Activated T-helper 17 cell treated with anti-CD3 and anti-CD28 coated beads, Interleukin-2, amount 50 U/mL, for 72 hours (primary cell): ENCODE data around the gene CCDC33. TPM values are rescaled to one million over a fixed set of nuclear protein-coding genes. Genes with fewer than 3 reads are reported as not detected.

ENCODE experiments used
- ATAC-seq: fragments of 150-1000 bp; cut with Tn5 transposase; replicated peaks from 2 replicates; pipeline ENCODE4 v1.10.0; 2021; ENCODE audit warnings: mild to moderate bottlenecking, moderate library complexity
- H3K27ac Mint-ChIP-seq: one replicate; pipeline ENCODE4 v1.8.0; 2022; ENCODE audit warnings: mixed read lengths
- H3K27me3 Mint-ChIP-seq: one replicate; pipeline ENCODE4 v1.8.0; 2022; ENCODE audit warnings: mixed read lengths
- H3K36me3 Mint-ChIP-seq: one replicate; pipeline ENCODE4 v1.8.0; 2022; ENCODE audit warnings: low read depth, mild to moderate bottlenecking, mixed read lengths
- H3K4me1 Mint-ChIP-seq: one replicate; pipeline ENCODE4 v1.8.0; 2022; ENCODE audit warnings: mixed read lengths
- H3K4me3 Mint-ChIP-seq: one replicate; pipeline ENCODE4 v1.8.0; 2022; ENCODE audit warnings: mild to moderate bottlenecking, mixed read lengths
- H3K9me3 Mint-ChIP-seq: one replicate; pipeline ENCODE4 v1.8.0; 2022; ENCODE audit warnings: mixed read lengths
- total RNA-seq, 2 donors: library from RNA; stranded (reverse); gene quantifications; one replicate each; pipeline ENCODE4 v1.2.3, GENCODE V29; 2022

Gene CCDC33
- total RNA-seq, 2 donors from 2014 or later: not detected

GRCh38 chr15:74214324-74215021 lies 21.7 kb upstream of the CCDC33 start:
- Mint-ChIP-seq H3K9me3 (no peaks in the 10 kb centered on the region), H3K4me3 (no peak overlapping the region), H3K27ac (no peak overlapping the region), H3K27me3 (peaks cover 21% of the 10 kb centered on the region), H3K4me1 (no peaks in the 10 kb centered on the region), H3K36me3 (no peaks in the 10 kb centered on the region)
- no peak for ATAC-seq

DNA sequence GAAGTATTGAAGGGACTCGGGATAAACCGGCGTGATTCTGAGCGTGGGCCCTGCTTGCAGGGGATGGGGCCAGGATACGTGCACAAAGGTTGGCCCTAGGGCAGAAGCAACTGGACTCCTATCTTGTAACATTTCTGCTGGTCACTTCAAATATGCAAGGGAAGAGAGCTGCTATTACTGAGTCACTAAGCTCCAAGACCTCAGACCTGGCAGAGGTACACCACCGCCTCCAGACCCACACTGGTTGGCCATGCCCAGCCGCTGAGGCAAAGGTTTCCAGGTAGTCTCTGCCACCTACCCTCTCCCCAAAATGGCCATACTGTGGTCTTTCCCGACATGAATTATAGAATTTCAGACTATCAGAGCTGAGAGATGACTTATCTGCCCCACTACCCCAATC lies 20.2 kb upstream of the CCDC33 start:
- Mint-ChIP-seq H3K27ac (no peak overlapping the region), H3K36me3 (no peaks in the 10 kb centered on the region)

DNA sequence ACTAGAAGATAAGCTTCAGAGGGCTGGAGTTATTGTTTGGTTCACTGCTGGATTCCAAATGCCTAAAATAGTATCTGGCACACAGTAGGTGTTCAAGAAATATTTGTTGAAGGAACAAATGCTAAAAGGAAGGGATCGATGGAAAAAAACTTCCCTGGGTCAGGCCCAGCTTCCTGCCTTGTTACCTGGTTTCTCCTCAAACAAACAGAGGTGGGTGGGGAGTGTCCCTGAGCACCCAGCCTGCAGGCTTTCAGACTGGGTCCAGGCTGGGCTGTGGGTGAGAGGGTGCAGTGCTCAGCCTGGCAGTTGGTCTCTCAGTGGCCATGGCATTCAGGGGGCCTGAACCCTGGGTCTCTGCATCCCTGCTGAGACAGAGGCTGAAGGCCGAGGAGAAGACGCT lies 19.2 kb upstream of the CCDC33 start:
- no peaks in the 10 kb centered on the region for H3K4me1 Mint-ChIP-seq
- no peaks in the 10 kb centered on the region for H3K9me3 Mint-ChIP-seq
- no peak overlapping the region for H3K4me3 Mint-ChIP-seq
- no peak for ATAC-seq
- no peak overlapping the region for H3K27ac Mint-ChIP-seq
- no peaks in the 10 kb centered on the region for H3K36me3 Mint-ChIP-seq
- H3K27me3 Mint-ChIP-seq: peaks cover 34% of the 10 kb centered on the region

More for the DNA sequence above, 20.2 kb upstream of the CCDC33 start:
- Mint-ChIP-seq H3K4me1 (no peaks in the 10 kb centered on the region), H3K27me3 (peaks cover 31% of the 10 kb centered on the region), H3K9me3 (no peaks in the 10 kb centered on the region), H3K4me3 (no peak overlapping the region)
- ATAC-seq: no peak

DNA sequence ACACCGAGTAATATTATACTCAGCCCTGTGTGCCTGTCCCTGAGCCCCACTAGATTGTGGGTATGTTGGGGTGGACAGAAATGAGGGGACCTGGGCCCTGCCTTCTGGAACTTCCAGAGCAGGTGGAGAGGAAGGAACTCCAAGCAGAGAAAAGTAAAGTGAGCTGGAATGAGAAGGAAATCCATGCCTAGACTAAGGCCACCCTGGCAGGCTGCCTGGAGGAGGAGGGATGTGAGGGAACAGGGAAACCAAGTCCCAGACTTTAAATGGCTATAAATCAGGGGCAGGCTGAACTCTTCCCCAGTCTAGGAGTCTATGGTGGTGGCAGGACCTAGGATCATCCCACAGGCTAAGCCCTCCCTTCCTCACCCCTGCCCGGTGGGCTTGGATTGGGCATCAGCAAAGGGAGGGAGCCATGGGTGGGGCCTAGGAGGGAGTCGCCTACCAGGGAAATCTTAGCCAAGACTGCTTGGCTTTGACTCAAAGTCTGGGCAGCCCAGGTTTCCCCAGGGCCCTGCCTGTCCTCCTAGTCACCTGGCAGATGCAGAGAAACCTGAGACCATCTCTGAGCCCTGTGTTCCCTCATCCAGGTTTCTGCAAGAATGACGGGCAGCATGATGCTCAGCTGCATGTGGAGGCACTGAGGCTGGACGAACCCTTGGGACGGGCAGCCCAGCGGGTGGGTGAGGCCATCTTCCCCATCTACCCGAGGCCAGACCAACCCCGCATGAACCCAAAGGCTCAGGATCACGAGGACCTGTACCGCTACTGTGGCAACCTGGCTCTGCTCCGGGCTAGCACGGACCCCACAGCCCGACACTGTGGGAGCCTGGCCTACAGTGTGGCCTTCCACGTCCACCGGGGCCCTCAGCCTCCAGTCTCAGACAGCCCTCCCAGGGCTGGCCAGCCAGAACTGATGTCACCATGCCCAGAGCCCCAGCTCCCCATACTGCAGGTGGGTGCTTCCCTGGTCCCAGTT lies 17.9 kb upstream of the CCDC33 start:
- Mint-ChIP-seq H3K27me3 (peaks cover 38% of the 10 kb centered on the region), H3K36me3 (no peaks in the 10 kb centered on the region), H3K4me3 (no peak overlapping the region), H3K9me3 (no peaks in the 10 kb centered on the region), H3K4me1 (no peaks in the 10 kb centered on the region), H3K27ac (no peak overlapping the region)
- ATAC-seq: no peak

- H3K36me3 Mint-ChIP-seq: no peaks in the 10 kb centered on the region
- no peak overlapping the region for H3K4me3 Mint-ChIP-seq
- no peaks in the 10 kb centered on the region for H3K9me3 Mint-ChIP-seq
- ATAC-seq: no peak
- H3K4me1 Mint-ChIP-seq: no peaks in the 10 kb centered on the region
- peaks cover 43% of the 10 kb centered on the region for H3K27me3 Mint-ChIP-seq
- H3K27ac Mint-ChIP-seq: no peak overlapping the region
These were observed 15.5 kb upstream of the CCDC33 start for GRCh38 chr15:74220475-74221248.

DNA sequence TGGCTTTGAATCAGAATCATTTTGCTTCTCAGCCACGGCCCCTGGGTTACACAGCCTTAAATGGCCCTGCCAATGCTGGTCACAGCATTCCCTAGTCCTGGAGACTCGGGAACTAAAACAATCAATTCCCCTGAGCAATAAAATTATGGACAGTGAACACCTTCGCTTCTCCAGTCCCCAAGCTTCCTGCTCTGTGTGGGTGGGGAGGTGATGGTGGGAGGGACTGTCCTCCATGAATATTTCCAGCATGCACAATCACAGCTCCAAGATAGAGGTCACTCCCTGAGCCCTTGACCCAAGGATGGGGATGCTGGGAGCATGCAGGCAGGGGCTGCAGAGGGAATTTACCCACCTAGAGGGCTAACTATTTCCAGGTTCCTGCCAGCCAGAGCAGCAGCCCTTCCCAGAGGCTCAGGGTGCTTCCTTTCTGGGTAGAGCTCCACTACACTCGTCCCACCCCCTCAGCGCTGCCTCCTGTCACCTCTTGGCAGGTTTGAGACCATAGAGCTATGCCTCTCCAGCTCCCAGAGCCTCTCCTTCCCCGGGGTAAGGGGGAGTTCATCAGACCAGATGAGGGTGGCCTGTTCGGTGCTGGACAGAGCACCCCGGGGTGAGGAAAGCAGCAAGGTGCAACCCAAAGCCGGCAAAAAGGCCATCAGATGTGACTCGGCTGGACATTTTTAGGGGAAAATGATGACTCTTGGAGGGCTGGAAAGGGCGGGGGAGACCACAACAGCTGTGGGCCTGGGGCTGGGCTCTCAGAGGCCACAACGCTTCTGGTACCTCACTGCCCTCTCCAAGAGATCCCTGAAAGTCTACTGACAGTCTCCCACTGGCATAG lies 14.5 kb upstream of the CCDC33 start:
- H3K27me3 Mint-ChIP-seq: peaks cover 47% of the 10 kb centered on the region
- no peak overlapping the region for H3K4me3 Mint-ChIP-seq
- H3K36me3 Mint-ChIP-seq: no peaks in the 10 kb centered on the region
- no peak overlapping the region for H3K27ac Mint-ChIP-seq
- no peaks in the 10 kb centered on the region for H3K4me1 Mint-ChIP-seq
- H3K9me3 Mint-ChIP-seq: no peaks in the 10 kb centered on the region
- ATAC-seq: no peak

DNA sequence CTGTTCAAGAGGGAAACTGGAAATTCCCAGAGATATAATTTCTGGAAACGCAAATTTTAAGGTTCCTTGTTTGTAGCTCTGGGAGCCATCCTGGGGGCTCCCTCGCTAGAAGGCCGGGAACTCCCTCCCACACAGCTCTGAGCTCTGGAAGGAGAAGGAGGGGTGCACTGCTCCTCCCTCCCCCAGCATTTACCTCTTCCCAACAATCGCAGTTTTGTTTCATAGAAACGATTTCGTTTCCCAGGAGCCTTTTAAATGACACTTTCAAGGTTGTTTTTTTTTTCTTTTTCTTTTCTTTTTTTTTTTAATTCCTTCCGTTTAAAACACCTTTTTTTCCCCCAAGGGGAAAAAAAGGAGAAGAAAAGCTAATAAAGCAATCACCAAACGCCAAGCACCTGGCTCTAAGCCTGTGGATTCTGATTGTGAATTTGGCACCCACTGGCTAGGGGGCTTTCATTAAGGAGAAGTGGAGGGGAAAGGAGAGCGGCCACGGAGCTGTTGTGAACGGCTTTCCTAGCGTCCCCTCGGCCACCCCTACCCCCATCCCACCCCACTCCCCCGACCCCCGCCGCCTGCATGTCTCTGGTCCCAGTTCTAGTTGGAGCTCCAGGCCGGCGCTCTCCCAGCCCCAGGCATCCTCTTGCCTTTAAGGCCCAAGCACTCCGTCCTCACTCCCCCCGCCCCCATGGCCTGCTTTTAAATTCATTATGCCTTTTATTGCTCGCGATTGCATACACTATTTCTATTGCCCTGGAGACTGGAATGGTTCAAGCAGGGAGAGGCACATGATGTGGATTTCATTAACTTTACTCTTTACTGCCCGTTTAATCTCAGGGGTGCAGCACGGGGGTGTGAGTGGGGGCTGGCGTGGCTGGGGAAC lies 13.6 kb upstream of the CCDC33 start:
- ATAC-seq: no peak
- no peak overlapping the region for H3K4me3 Mint-ChIP-seq
- peaks cover 44% of the 10 kb centered on the region for H3K27me3 Mint-ChIP-seq
- H3K4me1 Mint-ChIP-seq: no peaks in the 10 kb centered on the region
- H3K9me3 Mint-ChIP-seq: no peaks in the 10 kb centered on the region
- H3K36me3 Mint-ChIP-seq: no peaks in the 10 kb centered on the region
- H3K27ac Mint-ChIP-seq: no peak overlapping the region

DNA sequence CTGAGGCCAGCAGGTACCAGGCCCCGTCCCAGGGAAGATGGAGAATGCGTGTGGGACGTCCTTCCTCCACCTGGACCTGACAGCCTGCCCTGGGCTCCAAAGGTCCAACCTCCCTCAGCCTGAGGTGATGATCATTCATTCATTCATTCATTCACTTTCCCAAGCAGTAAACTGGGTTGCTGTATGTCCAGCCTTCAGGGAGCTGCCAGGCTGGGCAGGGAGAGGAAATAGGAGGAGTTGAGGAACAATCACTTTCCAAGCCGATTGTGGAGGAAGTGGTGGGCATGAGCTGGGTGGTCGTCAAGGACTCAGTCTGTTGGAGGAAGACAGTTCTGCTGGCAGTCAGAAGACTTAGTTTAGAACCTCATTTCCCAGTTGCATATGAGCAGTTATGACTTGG lies 10.2 kb upstream of the CCDC33 start:
- H3K4me1 Mint-ChIP-seq: no peaks in the 10 kb centered on the region
- no peak overlapping the region for H3K4me3 Mint-ChIP-seq
- H3K27me3 Mint-ChIP-seq: peaks cover 43% of the 10 kb centered on the region
- ATAC-seq: no peak
- no peaks in the 10 kb centered on the region for H3K9me3 Mint-ChIP-seq
- no peaks in the 10 kb centered on the region for H3K36me3 Mint-ChIP-seq
- no peak overlapping the region for H3K27ac Mint-ChIP-seq

DNA sequence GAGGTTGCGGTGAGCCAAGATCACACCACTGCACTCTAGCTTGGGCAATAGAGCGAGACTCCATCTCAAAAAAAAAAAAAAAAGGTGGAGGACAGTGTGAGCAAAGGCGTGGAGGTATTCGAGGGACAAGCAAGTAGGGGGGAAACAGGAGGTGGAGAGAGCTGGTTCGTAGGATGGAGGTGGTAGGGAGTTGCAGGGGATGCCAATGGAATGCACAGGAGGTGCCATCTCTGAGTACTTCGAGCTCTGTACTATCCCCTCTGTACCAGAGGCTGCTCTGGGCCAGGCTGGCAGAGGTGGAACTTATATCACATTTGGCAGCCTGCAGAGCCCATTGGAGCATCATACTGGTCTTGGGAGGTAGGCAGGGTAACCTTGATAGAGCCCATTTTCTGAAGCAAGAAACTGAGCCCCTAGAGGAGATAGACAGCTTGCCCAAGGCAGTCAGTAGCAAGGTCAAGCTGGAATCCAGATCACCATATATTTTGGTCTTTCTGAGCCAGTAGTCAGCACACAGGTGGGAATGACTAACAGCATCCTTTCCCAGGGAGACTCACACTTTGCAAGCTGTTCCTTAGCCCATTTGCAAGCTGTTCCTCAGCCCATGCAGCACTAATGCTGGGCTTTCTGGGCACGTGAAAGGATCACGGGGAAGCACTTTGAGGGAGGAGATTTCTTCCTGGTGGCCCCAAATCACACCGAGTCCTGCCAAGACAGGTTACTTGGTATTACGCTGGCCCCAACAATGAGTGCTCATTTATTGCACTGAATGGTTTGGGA lies 9.2 kb upstream of the CCDC33 start:
- Mint-ChIP-seq H3K36me3 (no peaks in the 10 kb centered on the region), H3K27ac (no peak overlapping the region), H3K27me3 (peaks cover 40% of the 10 kb centered on the region), H3K4me1 (no peaks in the 10 kb centered on the region), H3K4me3 (no peak overlapping the region), H3K9me3 (no peaks in the 10 kb centered on the region)
- no peak for ATAC-seq

DNA sequence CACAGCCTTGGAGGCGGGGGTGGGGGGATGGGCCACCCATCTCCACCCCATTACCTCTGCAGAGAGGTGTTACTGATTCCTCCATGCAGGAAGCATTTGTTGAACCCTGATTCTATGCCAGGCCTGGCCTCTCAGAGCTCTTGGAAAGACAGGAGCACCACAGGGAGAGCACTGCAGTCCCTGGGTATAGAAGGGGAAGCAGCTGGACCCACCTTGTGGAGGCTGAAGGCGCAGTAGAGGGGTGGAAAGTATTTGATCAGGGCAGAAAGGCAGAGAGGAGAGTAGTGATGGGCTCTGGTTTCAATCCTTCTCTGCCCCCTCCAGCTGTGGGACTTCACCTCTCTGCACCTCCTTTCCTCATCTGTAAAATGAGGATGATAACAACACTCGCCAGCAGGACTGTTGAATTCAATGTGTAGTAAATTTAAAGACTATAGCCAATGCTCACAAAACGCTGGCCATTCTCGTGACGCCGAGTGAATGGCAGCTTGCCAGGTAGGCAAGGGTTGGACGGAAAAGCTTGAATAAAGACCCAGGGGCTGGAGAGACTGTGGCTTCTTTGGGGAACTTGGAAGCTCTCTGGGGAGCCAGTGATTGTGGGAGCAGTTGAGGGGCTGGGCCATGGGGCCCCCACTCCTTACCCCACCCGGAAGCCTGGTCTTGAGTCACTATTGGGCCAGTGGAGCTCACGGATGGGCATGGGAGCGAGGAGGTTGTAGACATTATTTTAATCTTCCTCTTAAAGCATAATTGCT lies 8.0 kb upstream of the CCDC33 start:
- no peak for ATAC-seq
- Mint-ChIP-seq H3K4me3 (no peak overlapping the region), H3K4me1 (no peaks in the 10 kb centered on the region), H3K9me3 (no peaks in the 10 kb centered on the region), H3K36me3 (no peaks in the 10 kb centered on the region), H3K27me3 (peaks cover 38% of the 10 kb centered on the region), H3K27ac (no peak overlapping the region)

DNA sequence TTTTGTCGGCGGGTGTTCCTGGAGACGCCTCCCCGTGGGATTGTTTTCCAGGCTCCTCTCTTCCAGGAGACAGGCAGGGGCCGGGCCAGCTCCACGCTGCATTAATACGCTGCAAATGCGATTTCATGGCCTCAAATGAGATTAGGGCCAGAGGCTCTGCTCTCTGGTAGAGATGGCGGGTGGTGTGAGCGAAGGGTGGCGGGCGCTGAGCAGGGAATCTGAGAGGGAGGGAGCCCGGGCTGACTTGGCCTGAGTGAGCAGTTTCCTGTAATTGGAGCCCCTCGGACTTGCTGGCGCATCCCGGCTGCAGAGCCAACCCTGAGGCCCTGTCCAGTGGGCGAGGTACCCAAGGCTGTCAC lies 7.4 kb upstream of the CCDC33 start:
- Mint-ChIP-seq H3K27me3 (peaks cover 34% of the 10 kb centered on the region), H3K36me3 (no peaks in the 10 kb centered on the region), H3K4me3 (no peak overlapping the region), H3K9me3 (no peaks in the 10 kb centered on the region), H3K27ac (no peak overlapping the region), H3K4me1 (no peaks in the 10 kb centered on the region)
- no peak for ATAC-seq

DNA sequence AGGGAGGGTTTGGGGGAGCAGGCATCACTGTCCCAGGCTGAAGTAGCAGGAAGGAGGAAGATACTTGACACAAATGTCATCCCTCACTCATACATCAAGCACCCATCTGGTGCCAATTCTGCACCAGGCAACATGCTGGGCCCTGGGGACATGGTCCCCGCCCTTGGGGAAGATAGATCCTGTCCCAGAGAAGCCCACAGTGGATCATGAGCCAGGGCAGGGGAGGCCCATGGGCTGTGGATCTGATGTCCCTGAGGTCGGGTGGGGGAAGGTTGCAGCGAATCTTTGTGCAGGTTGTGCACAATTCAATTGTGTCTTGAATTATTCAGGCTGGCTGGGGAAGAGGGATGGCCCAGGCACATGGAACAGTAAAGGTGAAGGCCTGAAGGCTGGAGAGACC lies 6.4 kb upstream of the CCDC33 start:
- Mint-ChIP-seq H3K27me3 (peaks cover 25% of the 10 kb centered on the region), H3K36me3 (no peaks in the 10 kb centered on the region), H3K9me3 (no peaks in the 10 kb centered on the region), H3K4me3 (no peak overlapping the region), H3K4me1 (no peaks in the 10 kb centered on the region), H3K27ac (no peak overlapping the region)
- ATAC-seq: no peak
